ENCODE data around the gene PTAFR.

PTAFR gene

DNA sequence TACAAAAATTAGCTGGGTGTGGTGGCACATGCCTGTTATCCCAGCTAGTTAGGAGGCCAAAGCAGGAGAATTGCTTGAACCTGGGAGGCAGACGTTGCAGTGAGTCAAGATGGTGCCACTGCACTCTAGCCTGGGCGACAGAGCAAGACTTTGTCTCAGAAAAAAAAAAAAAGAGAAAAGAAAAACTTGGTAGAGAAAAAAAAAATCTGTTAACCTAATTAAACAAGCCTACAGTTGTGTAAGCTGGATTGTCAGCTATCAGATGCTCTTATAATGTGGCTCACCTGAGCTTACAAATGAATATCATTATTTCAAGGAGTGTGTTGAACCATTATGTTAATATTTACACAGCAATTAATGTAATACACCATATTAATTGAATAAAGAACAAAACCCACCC lies 61.6 kb downstream of the PTAFR start:
- DNase-seq, result no peak

GRCh38 chr1:28113242-28113572 lies 63.3 kb downstream of the PTAFR start:
- peak; percentile 59 for DNase-seq

DNA sequence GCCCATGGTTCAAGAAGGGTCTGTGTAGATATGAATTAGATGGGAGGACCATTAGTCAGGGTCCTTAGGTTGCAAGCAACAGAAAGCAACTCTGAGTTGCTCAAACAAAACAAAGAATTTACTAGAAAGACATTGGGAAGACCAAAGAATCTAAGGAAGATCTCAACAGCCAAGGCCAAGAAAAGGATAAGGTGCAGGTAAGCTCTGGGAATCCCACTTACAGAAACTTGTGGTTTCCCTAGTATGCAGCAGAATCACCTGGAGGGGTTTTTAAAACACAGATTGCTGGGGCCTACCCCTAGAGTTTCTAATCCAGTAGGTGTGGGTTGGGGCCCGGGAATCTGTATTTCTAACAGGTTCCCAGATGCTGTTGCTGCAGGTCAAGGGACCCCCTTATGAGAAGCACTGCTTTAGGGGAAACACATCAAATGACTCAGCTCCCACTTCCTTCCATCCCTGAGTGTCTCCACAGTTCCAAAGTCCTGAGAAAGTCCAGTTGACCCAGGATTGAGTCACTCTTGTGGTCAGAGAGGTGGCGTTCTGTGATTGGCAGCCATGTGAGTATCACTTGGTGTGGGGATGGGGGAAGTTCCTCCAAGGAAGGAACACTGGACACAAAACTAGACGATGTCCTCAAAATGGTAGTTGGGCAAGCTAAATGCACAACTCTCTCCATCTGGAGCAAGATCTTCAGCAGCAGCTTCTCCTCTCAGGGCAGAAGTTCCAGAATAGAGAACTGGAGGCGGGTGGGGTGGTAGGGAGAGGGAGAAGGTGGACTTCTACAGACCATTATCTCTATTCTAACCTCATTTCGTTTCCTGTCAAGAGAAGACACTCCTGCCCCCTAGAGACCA lies 63.9 kb downstream of the PTAFR start:
- no peak for DNase-seq

DNA sequence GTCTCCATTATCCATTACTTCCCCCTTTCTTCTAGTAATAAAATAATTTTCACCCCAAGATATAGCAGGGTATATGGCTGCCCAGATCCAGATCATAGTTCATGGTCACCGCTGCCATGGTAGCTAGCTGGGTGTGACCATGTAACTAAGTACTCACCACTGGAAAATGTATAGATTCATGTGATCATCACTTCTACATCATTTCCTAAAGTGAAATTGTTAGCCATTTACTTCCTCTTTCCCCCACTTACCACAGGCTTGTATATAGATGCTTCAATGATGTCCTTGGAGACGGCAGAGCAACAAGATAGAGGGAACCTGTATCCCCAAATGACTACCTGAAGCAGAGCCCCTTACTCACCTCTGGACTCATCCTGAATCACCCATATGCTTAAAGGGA lies 65.3 kb downstream of the PTAFR start:
- no peak for DNase-seq

GRCh38 chr1:28110555-28110954 lies 65.9 kb downstream of the PTAFR start:
- no peak for DNase-seq

DNA sequence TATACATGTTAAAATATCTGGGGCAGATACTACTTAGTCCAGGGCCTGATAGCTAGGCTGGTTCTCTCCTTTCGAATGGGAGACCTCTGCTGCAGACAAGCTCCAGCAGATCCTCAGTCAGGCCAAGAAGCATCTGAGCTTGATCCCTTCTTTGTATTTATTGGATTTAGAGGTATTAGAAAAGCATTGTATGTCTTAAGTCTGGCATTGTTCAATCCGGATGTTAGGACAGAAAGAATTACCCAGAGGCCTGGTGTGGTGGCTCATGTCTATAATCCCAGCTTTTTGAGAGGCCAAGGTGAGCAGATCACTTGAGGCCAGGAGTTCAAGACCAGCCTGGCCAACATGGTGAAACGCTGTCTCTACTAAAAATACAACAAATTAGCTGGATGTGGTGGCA lies 66.9 kb downstream of the PTAFR start:
- no peak for DNase-seq

- DNase-seq, result no peak
Observed at GRCh38 chr1:28108001-28108400, 68.5 kb downstream of the PTAFR start.

- peak; percentile 96 for DNase-seq
Observed at GRCh38 chr1:28104866-28105467, 71.5 kb downstream of the PTAFR start.

- DNase-seq, result no peak
Observed at GRCh38 chr1:28102189-28102588, 74.3 kb downstream of the PTAFR start.

DNA sequence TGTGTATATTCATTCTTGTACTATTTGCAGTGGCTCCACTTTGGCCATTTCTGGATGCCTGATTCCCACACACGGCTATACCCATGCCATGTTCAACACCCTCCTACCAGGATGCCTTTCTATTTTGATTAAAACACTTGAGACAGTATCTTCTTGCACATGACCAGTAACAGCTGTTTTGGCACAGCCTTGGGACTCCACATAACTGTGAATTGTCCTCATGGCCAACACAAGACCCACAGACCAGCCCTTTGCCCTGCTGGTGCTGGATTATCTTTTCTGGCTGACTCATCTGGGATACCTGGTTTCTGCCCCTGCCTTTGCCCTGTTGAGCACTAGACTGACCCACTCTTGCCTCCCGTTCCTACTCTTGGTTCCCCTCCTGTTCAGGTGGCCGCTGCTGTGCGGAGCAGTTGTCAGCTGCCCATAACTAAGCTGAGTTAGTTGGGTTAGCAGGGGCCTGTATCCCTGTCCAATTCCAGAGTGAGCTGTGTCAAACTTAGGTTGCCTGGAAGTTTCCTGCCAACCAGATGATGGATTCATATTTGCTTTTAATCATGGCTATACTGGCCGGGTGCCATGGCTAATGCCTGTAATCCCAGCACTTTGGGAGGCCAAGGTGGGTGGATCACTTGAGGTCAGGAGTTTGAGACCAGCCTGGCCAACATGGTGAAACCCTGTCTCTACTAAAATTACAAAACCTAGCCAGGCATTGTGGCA lies 77.3 kb downstream of the PTAFR start:
- DNase-seq, result no peak
